GM18526 (cell line): Measurements from ENCODE around the gene PLRG1.

Source experiments
- POLR2A ChIP-seq: IDR thresholded peaks from 3 replicates; pipeline ENCODE4 v1.6.1; 2011; ENCODE audit not compliant: insufficient read length; ENCODE audit errors: extremely low read depth

The PLRG1 gene

GRCh38 chr4:154502111-154502510, 48.1 kb downstream of the PLRG1 start:
- no peak for TF ChIP-seq POLR2A

GRCh38 chr4:154497889-154498288, 52.3 kb downstream of the PLRG1 start:
- no peak for TF ChIP-seq POLR2A

- no peak for TF ChIP-seq POLR2A
Measured at GRCh38 chr4:154495867-154496266, 54.3 kb downstream of the PLRG1 start.

GRCh38 chr4:154492288-154492687, 57.9 kb downstream of the PLRG1 start:
- no peak for TF ChIP-seq POLR2A

GRCh38 chr4:154491341-154492271, 58.6 kb downstream of the PLRG1 start, which contains the start of gene DCHS2:
DCHS2 (minus strand) TSS chr4:154491799; CDS start chr4:154491355, 444 bp downstream.
- TF ChIP-seq POLR2A, result no peak

- TF ChIP-seq POLR2A, result no peak
Measured at GRCh38 chr4:154490583-154491340, 59.4 kb downstream of the PLRG1 start.

- TF ChIP-seq POLR2A, result no peak
Measured at GRCh38 chr4:154490234-154490582, 60.0 kb downstream of the PLRG1 start.

- no peak for TF ChIP-seq POLR2A
Measured at GRCh38 chr4:154489558-154490233, 60.5 kb downstream of the PLRG1 start.

- TF ChIP-seq POLR2A, result no peak
Measured at GRCh38 chr4:154487145-154487544, 63.1 kb downstream of the PLRG1 start.

- no peak for TF ChIP-seq POLR2A
Measured at GRCh38 chr4:154485127-154485773, 65.0 kb downstream of the PLRG1 start.
